ENCODE results near the gene CSTB. TPM values are rescaled to one million over a fixed set of nuclear protein-coding genes. Genes with fewer than 3 reads are reported as not detected.

Gene CSTB
- total and polyA plus RNA-seq, 2 of the 8 experiments (the other 6 are each of a cell fraction or from before 2014, with no cell fraction given): 53.8 to 64.1 TPM

DNA sequence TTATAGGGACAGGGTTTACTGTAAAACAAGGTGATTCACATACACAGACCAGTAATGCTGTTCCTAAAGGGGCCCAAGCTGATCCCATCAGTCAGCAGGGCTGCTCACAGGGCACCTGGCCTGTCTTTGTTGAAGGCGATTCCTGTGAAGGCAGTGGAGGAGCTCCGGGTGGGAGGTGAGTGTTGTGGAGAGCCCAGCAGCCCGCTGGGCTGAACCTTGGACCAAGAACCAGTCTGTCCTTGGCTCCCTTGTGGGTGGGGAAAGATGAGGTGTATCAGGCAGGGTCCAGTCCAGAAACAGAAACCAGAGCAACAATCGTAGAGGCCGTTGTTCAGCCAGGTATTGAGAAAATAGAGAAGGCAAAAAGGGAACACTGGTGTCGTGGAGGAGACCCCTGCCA lies 44.6 kb downstream of the CSTB start (continued):
- TF ChIP-seq RNF2 (IDR thresholded peaks at IDR 0.05; ENCODE audit: borderline replicate concordance, low read depth, low read length, missing control alignments, poor library complexity, severe bottlenecking): no peak
- TF ChIP-seq RAD21 (IDR thresholded peaks at IDR 0.05 in 1 of 2, conservative IDR thresholded peaks at IDR 0.05 in 1 of 2; ENCODE audit: low read depth in 2 of 2, low read length in 2 of 2): no peak
- no peak for TF ChIP-seq CTBP2 (IDR thresholded peaks at IDR 0.05; ENCODE audit: borderline replicate concordance, insufficient read depth, insufficient read length, low read length)
